MG63 (cell line): ENCODE measurements around the gene EMID1. TPM values are rescaled to one million over a fixed set of nuclear protein-coding genes. Genes with fewer than 3 reads are reported as not detected.

Experiments
- DNase-seq: peaks from one replicate; pipeline ENCODE4 v3.0.0-alpha.2; 2020
- H3K27me3 ChIP-seq: fragments of 250-450 bp; sonication (Bioruptor Pico); 2 replicates; pipeline ENCODE4 v1.5.1; 2020; ENCODE audit warnings: mild to moderate bottlenecking, moderate library complexity
- H3K36me3 ChIP-seq: fragments of 250-450 bp; sonication (Bioruptor Pico); 2 replicates; pipeline ENCODE4 v1.5.1; 2020; ENCODE audit warnings: mild to moderate bottlenecking, moderate library complexity
- H3K4me3 ChIP-seq: fragments of 250-450 bp; sonication (Bioruptor Pico); 2 replicates; pipeline ENCODE4 v1.5.1; 2020; ENCODE audit warnings: mild to moderate bottlenecking, moderate library complexity
- H3K9me3 ChIP-seq: fragments of 250-450 bp; sonication (Bioruptor Pico); 2 replicates; pipeline ENCODE4 v1.5.1; 2020; ENCODE audit warnings: mild to moderate bottlenecking, moderate library complexity
- total RNA-seq: library from RNA; depleted of rRNA; stranded (reverse); fragments of >200 nt; shearing (Covaris generic); gene quantifications from 2 replicates; pipeline ENCODE4 v1.2.3, GENCODE V29; 2014; ENCODE audit warnings: low replicate concordance

Gene EMID1
- total RNA-seq, 1 experiment from 2014 or later = 1.4 TPM

GRCh38 chr22:29205252-29205593, 473 bp upstream of the EMID1 start:
- Histone ChIP-seq H3K9me3 (no peaks in the 10 kb centered on the region), H3K4me3 (peak overlapping the region; percentile 36), H3K36me3 (no peaks in the 10 kb centered on the region), H3K27me3 (no peaks in the 10 kb centered on the region)
- DNase-seq = no peak

DNA sequence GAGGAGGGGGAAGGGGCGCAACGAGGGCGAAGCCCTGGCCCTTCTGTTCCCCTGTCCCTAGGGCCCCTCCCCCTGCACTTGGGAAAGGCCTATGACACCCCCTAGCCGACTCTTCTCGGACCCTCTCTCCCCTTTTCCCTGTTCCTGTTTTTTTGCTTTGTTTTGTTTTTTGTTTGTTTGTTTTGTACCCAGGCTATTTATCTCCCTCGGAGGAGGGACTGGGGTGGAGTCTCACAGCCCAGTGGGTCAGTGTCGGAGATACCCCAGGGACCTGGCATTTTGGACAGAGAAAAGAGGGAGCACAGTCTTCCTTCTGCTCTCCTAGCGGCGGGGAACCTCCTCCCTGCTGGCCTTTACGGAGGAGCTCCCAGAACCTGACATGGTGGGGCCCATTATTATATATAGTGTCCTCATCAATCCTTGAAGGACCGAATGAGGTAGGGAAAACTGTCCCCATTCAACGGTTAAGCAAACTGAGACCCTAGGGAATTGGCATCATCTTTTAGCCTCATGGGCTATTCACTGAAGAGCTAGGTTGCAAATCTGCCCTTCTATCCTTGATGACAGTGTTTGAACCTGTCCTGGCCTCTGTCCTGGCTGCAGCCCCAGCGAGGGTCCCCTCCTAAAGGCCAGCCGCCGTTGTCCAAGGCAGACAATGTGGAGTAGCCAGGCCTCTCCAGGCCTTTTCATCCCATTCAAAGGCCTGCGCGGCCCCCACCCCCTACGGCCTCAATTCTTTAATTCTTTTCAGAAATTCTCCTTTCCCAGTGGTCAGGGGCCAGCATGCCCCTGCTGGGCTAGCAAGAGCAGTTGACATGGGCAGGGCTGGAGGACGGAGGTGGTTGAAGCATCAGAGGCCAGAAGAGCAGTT, 911 bp downstream of the EMID1 start:
- Histone ChIP-seq H3K36me3 (no peaks in the 10 kb centered on the region), H3K4me3 (peak overlapping the region; percentile 47), H3K27me3 (no peaks in the 10 kb centered on the region), H3K9me3 (no peaks in the 10 kb centered on the region)
- DNase-seq = no peak

DNA sequence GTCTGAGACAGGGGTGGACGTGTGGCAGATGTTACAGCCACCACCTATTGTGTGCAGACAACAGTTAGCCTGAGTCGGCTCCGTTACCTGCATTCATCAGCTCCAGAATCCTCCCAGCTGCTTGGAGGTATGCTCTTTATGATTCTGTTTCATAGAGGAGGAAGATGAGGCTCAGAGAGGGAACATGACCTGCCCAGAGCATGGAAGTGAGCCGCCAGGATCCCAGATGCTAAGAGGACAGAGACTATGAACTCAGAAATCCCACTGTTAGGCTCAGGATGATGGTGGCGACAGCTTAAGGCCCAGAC, 1.5 kb downstream of the EMID1 start:
- H3K36me3 ChIP-seq = no peaks in the 10 kb centered on the region
- no peak for DNase-seq
- H3K27me3 ChIP-seq = no peaks in the 10 kb centered on the region
- H3K9me3 ChIP-seq = no peaks in the 10 kb centered on the region
- no peak overlapping the region for H3K4me3 ChIP-seq

DNA sequence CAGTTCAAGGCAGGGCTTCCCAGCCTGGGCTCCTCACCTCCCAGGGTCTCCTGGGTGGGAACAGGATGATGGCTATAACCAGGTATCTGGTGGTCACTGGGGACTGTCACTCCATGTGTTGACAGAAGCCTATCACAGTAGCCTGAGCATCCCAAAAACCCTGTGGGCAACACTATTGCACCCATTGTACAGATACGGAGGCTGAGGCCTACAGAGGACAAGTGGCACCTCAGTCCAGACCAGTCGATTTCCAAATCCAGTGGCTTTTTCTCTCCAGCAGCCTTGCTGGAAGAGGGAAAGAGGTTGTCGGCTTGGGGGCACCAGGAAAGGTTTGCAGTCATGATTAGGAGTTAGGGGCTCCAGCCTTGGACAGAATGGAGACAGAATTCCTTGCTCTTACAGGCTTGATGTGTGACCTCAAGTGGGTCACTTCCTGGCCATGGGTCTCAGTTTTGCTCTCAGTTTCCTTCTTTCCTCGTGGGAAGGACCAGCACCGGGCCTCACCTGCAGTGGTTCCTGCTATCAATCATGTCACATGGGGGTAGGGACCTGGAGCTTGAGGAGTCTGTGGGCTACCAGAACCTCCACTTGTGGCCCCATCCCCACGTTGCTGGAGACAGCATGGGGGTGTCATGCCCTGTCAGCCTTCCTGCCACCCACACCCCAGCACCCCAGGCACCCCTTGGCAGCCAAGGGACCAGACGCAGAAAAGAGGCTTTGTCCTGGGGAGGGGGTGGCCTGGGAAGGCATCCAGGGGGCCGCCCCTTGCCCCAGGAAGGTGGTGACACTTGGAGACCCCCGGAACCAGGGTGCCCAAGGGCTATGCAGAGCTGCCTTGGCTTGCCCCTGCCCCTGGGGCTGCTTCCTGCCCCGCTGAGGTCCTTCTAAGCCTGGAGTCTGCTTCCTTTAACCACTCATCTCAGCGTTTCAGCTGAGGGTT, 2.1 kb downstream of the EMID1 start:
- Histone ChIP-seq H3K9me3 (no peaks in the 10 kb centered on the region), H3K36me3 (no peaks in the 10 kb centered on the region), H3K27me3 (no peaks in the 10 kb centered on the region), H3K4me3 (no peak overlapping the region)
- DNase-seq = no peak

- H3K4me3 ChIP-seq = no peak overlapping the region
- H3K9me3 ChIP-seq = no peaks in the 10 kb centered on the region
- no peak for DNase-seq
- H3K36me3 ChIP-seq = no peaks in the 10 kb centered on the region
- no peaks in the 10 kb centered on the region for H3K27me3 ChIP-seq
Measured at GRCh38 chr22:29208502-29208862, 2.8 kb downstream of the EMID1 start.

DNA sequence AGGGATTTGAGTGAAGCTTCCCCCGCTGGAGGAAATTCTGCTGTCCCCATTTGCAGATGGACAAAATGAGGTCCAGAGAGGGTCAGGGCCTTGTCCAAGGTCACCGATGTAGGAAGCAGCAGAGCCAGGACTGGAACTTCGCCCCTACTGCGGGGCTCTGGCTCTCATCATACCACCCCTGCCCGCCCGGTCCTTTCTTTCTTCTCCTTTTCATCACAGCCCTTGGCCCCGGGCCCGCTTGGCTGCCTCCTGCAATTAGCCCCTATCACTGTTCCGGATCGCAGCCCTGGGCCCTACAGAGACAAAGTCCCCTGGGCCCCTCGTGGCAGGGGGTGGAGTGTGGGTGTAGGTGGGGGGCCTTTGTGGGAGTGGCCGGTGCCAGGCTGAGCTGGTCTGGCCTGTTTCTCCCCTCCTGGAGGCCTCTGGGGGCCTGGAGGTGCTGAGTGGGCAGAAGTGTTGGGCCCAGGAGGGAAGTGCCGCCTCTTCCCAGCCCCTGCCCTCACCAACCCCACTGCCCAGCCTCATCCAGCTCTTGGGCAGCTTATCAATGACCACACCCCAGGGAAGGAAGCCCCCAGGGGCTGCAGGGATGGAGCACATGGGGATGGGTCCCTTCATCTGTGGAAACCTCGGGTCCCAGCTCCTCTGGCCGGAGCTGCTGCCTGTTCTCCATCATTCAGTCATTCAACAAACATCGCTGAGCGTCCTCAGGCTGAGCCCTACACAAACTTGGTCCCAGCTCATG, 3.4 kb downstream of the EMID1 start:
- DNase-seq = no peak
- H3K9me3 ChIP-seq = no peaks in the 10 kb centered on the region

DNA sequence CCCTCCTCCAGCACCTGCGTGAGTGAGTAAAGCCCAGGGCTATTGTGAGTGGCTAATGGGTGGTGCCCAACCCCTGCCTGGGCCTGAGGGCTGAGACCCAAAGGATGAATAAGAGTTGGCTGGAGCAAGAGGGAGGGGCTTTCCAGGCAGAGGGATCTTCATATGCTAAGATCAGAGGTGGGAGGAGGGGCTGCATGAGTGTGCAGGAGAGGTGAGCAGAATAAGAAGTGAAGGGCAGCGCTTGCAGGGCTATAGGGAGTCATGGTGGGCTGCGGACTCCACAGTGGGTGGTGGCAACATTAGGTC, 3.9 kb downstream of the EMID1 start:
- Histone ChIP-seq H3K27me3 (no peaks in the 10 kb centered on the region), H3K36me3 (no peaks in the 10 kb centered on the region), H3K9me3 (no peaks in the 10 kb centered on the region), H3K4me3 (no peak overlapping the region)
- DNase-seq = peak; percentile 58

More for the DNA sequence above, 3.4 kb downstream of the EMID1 start:
- Histone ChIP-seq H3K36me3 (no peaks in the 10 kb centered on the region), H3K4me3 (no peak overlapping the region), H3K27me3 (no peaks in the 10 kb centered on the region)

GRCh38 chr22:29211066-29211465, 5.4 kb downstream of the EMID1 start:
- no peak for DNase-seq
- Histone ChIP-seq H3K4me3 (no peak overlapping the region), H3K9me3 (no peaks in the 10 kb centered on the region), H3K27me3 (no peaks in the 10 kb centered on the region), H3K36me3 (no peaks in the 10 kb centered on the region)

DNA sequence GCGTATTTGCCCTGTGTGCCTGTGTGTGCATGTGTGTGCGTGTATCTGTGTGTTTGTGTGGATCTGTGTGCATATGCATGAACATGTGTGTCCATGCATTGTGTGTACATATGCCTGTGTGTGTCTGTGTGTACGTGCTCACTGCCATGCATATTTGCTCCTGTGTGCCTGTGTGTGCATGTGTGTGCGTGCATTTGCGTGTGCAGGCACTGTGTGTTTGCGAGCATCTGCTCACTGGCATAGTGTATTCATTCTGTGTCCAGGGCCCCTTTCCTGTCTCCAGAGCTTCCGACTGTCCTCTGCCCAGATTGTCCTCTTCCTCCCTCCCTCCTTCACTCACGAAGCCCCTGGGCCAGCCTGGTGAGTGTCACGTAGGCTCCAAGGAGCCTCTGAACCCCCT, 5.8 kb downstream of the EMID1 start:
- H3K9me3 ChIP-seq = no peaks in the 10 kb centered on the region
- no peak overlapping the region for H3K4me3 ChIP-seq
- no peaks in the 10 kb centered on the region for H3K36me3 ChIP-seq
- DNase-seq = no peak
- no peaks in the 10 kb centered on the region for H3K27me3 ChIP-seq

DNA sequence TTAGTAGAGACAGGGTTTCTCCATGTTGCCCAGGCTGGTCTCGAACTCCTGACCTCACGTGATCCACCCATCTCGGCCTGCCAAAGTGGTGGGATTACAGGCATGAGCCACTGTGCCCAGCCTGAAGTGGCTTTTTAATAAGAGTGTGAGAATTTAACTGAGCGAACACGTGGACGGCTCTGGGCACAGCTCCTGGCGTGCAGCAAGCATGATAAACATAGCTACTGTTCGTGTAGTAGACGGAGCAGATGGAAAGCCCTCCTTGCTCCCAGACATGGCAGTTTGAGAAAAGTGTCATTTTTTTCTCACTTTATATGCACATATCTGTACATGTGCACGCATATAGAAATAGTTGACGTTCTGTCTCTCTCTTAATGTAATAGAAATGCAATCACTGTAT, 7.0 kb downstream of the EMID1 start:
- Histone ChIP-seq H3K36me3 (no peaks in the 10 kb centered on the region), H3K4me3 (no peak overlapping the region), H3K9me3 (no peaks in the 10 kb centered on the region), H3K27me3 (no peaks in the 10 kb centered on the region)
- DNase-seq = no peak

DNA sequence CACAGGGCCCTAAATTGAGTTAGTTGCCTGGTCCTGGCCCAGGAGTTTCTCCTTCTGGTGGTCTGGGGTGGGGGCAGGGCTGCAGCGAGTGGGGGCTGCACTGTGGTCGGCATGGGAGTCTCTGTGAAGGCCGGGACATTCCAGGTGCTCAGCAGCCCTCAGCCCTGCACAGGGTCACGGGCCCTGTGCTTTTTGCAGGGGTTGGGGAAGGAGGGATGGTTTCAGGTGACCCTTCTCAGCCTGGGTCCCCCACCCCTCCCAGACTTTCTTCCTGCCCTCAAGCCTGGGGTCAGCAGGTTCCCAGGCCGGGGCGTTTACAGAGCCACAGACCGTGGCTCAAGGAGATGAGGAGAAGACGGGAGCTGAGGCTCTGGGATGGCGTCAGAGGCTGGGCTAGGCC, 7.8 kb downstream of the EMID1 start:
- no peaks in the 10 kb centered on the region for H3K27me3 ChIP-seq
- no peak overlapping the region for H3K4me3 ChIP-seq
- no peaks in the 10 kb centered on the region for H3K9me3 ChIP-seq
- H3K36me3 ChIP-seq = no peaks in the 10 kb centered on the region
- no peak for DNase-seq

- DNase-seq = no peak
- no peaks in the 10 kb centered on the region for H3K9me3 ChIP-seq
- no peaks in the 10 kb centered on the region for H3K27me3 ChIP-seq
- no peak overlapping the region for H3K4me3 ChIP-seq
- H3K36me3 ChIP-seq = no peaks in the 10 kb centered on the region
Measured at GRCh38 chr22:29214232-29214631, 8.5 kb downstream of the EMID1 start.

DNA sequence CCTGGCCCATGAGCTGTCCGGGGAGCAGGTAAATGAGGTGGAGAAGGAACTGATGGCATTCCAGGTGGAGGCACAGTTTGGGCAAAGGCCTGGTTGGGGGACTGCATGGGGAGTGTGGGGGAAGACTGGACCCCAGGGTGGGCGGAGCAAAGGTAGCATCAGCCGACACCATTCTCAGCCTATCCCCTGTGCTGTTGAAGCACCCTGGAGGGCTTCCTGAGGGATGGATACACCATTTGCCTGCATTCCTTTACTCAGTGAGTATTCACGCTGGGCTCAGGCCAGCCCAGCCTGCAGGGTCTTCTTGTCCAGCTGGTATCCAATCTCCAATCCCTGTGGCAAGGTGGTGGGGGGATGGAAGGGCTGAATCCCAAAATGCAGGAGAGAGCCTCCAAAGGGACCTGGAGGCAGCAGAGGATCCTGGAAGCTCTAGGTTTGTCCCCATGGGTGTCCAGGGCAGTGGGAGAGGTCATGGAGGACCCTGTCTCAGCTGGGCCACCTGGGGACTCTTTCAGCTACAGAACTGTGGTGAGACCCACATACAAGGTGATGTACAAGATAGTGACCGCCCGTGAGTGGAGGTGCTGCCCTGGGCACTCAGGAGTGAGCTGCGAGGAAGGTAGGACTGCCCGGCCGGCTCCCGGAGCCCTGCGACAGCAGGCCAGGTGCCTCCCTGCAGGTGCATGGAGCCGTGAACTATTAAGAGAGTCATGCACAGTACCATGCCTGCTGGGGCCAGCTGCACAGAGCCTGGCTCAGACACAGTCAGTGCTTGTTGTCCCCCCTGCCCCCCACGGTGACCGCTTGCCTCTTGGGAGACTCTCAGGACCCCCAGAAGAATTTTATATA, 9.5 kb downstream of the EMID1 start:
- DNase-seq = no peak
- Histone ChIP-seq H3K36me3 (no peaks in the 10 kb centered on the region), H3K4me3 (no peak overlapping the region), H3K9me3 (no peaks in the 10 kb centered on the region), H3K27me3 (no peaks in the 10 kb centered on the region)

- no peak for DNase-seq
- no peaks in the 10 kb centered on the region for H3K27me3 ChIP-seq
- no peaks in the 10 kb centered on the region for H3K9me3 ChIP-seq
- no peaks in the 10 kb centered on the region for H3K36me3 ChIP-seq
- no peak overlapping the region for H3K4me3 ChIP-seq
Measured at GRCh38 chr22:29216011-29216872, 10.5 kb downstream of the EMID1 start.

- H3K36me3 ChIP-seq = no peaks in the 10 kb centered on the region
- no peaks in the 10 kb centered on the region for H3K27me3 ChIP-seq
- H3K4me3 ChIP-seq = no peak overlapping the region
- no peaks in the 10 kb centered on the region for H3K9me3 ChIP-seq
- peak; percentile 28 for DNase-seq
Measured at GRCh38 chr22:29216873-29217666, 11.4 kb downstream of the EMID1 start.
